ENCODE data around the gene CDH4.
"Not testable (repeated sequence)": the region's sequence is repeated elsewhere in the genome, so short reads cannot be mapped to it uniquely, and the experiment has no call there.

CDH4 gene

DNA sequence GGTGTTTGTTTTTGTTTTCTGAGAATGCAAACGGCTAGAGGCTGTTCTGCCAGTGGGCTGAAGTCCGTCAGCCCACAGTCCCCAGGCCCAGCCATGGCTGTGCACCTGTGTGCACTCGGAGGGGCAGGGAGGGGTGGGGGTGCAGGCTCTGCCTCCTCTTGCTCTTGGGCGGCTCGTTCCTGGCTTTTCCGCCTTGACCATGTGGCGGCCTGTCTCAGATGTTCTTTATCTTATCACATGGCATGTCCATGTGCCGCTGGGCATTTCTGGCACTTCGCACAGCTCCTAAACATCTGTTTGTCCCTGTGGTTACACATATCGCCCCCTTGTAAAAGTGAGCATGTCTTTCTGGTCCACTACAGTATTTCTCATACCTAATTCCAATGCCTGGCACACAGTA lies 137.0 kb downstream of the CDH4 start:
- DNase-seq, result no peak

- DNase-seq, result no peak
Observed at GRCh38 chr20:61391185-61391584, 139.1 kb downstream of the CDH4 start.

DNA sequence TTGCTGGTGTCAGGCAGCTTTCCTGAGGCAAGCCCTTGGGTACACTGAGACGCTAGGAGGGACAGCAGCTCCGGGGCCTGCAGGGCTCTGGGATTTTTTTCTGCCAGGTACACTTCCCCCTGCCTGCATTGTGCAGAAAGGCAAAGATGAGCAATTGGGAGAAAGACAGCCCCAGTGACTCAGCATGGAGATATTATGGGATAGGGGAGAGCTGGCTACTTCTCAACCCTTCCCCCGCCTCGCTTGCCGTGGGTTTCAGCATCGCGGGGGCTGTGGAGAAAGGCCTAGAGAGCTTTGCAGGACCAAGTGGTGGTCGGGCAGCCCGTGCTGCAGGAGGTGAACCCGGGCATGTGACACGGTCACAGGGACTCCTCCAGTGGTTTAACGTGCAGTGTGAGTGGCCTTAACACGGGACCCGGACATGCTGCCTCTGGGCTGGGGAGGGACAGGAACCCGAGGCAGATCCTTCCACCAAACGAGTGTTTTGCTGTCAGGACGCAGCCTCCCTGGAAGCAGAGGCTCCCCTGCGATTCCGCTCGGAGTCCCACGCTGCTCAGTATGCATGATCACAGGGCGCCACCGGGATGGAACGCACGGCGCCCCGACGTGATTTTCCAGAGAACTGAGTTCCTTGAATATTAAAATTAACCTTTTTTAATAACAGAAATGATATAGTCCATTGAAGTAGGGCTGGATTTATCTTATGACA lies 139.9 kb downstream of the CDH4 start:
- DNase-seq, result no peak

DNA sequence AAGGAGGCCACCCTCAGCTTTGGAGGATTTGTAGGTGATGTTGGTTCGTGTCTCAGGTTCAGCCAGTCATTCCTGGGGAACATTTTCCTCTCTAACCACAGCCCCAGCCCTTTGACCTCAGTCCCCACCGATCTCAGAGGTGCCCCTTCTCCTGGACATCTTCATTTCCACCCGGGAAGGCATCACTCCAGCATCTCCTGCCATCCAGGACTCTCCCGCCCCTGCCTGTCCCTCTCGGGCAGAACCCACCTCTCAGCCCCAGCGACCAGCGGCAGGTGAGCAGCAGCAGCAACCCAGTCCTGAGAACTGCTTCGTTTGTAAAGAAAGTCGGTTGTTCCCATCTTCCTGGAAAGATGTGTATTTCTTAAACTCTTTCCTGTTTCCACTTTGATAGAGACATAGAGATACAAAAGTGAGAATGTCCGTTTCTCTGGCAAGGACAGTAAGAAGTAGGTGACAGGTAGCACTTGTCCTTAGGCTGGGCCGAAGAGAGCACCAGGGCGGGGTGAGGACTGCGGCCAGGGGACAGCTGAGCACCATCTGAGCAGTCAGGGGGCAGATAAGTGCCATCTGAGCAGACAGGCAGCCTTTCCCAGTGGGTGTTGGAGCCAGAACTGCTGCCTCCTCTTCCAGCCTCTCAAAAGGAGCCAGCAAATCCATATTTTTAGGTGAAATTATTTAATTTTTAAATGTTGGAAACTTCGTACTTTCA lies 142.2 kb downstream of the CDH4 start:
- DNase-seq, result no peak

DNA sequence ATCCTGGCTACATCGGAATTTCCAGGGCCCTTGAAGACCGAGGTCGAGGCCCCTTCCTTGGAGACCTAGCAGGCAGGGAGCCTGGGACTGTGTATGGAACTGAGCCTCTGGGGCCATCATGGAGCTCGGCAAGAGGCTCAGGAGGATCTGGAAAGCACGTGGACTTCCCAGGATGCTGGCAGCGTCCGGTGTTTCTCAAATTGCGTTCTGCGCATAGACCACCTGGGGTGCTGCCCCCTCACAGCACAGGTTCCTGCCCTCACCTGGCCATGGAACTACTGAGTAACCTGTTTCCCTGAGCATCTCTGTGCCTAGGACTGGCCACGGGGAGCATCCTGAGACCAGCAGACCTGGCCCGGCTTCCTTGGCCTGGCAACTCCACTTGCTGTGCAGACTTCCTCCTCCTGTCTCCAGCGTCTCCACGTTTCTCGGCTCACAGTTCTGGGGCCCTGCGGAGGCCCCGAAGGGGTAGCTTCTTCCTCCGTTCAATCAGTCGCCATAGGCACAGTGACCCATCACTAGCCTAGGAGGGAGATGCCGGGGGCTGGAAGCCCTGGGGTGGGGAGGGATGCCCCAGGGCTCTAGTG lies 144.3 kb downstream of the CDH4 start:
- no peak for DNase-seq

GRCh38 chr20:61397146-61397545 lies 145.1 kb downstream of the CDH4 start:
- no peak for DNase-seq

DNA sequence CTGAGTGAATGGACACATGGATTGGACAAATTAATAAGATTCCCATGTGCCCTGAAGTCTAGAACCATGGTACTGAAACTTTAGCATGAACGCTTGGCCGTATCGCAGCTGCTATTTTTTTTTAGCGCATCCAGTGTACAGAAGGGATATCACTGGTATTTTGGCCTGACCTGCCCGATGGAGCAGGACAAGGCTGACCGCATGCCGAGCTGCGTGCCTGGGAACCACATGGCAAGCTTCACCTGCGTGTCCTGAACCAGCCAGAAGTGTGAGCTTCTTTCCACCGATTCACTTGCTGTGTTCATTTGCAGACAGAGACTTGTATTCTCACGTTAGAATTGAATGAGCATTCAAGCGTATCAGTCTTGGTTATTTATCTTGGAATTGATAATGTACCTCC lies 145.7 kb downstream of the CDH4 start:
- DNase-seq, result no peak

- no peak for DNase-seq
Observed at GRCh38 chr20:61399433-61399832, 147.4 kb downstream of the CDH4 start.

- no peak for DNase-seq
Observed at GRCh38 chr20:61400499-61400898, 148.4 kb downstream of the CDH4 start.

DNA sequence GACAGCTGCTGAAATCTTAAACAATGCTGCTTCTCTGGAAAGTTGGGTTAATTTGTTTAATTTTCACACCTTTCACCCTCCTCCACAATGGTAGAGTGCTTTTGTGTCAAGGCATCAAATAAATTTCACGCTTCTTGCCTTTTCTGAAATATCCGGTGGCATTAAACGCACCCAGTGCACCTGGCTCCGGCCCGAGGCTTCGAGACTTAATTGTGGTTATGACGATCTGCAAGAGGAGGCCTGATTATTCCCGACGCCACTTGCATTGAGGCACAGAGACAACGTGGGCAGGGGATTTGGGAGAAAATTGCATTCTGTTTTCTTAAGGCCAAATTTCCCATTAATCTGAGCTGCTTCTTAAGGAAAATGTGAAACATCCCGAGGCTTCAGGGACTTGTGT lies 152.2 kb downstream of the CDH4 start:
- no peak for DNase-seq

DNA sequence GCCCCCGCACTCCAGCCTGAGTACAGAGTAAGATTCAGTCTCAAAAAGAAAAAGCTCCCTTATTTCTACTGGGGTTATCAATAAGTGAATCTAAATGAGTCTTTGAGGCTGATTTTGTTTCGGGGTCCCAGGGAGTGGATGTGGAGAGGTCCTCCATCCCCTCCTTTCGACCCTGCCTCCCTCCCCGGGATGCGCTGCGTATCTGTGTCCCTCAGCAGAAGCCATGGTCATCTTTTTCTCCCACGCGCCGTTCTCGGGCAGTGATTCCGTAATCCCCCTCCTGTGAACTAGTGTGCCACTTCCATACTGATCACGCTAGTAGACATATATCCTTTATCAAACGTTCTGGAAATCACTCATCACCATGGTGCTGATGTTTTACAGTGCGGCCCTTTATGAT lies 152.9 kb downstream of the CDH4 start:
- DNase-seq, result no peak

- not testable (repeated sequence) for DNase-seq
Observed at GRCh38 chr20:61406773-61407172, 154.7 kb downstream of the CDH4 start.

DNA sequence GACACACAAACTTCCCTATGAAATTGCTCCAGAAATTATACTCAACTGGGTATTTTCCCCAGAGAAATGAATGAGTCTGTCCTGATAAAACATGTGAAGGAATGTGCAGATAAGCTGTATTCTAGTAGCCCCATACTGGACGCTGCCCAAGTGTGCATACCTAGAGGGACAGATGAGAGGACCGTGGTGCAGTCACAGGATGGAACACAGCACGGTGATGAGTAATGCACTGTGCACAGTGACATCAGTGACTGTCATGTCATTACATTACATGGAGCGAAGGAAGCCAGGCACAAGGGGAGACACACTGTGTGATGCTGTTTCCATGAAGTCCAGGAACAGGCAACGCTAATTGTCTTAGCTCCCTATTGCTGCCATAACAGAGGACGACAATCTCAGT lies 155.5 kb downstream of the CDH4 start:
- no peak for DNase-seq

- no peak for DNase-seq
Observed at GRCh38 chr20:61408951-61409740, 157.1 kb downstream of the CDH4 start.

DNA sequence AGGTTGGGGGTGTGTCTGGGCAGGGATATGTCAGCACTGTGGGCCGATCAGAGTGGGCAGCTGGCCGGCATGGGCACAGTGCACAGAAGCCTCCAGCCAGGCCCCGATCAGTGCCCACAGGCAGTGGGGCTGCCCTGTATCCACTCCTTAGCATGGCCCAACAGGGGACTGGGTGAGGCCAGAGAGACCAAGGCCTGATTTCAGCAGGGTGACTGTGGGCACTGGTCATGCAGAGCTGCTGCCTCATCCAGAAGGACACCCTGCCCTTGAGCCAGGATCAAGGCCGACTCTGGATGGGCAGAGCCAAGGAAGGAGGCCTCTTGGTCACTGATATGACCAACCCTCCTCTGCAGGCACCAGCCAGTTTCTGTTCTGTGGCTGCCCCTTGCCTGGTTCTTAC lies 159.7 kb downstream of the CDH4 start:
- DNase-seq, result no peak

DNA sequence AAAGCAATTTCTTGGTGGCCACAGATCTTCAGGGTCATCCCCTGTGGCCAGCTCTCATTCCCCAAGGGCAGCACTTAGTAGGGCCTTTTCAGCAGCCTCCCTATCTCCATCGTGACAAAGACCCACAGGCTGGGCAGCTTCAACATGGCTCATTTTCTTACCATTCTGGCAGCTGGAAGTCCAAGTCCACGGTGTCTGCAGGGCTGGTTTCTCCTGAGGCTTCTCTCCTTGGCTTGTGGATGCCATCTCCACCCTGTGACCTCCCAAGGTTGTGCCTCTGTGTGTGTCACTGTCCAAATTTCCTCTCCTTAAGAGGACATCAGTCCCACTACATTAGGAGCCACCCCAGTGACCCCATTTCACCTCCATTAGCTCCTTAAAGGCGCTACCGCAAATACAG lies 161.7 kb downstream of the CDH4 start:
- DNase-seq, result no peak

- no peak for DNase-seq
Observed at GRCh38 chr20:61414455-61414991, 162.5 kb downstream of the CDH4 start.

DNA sequence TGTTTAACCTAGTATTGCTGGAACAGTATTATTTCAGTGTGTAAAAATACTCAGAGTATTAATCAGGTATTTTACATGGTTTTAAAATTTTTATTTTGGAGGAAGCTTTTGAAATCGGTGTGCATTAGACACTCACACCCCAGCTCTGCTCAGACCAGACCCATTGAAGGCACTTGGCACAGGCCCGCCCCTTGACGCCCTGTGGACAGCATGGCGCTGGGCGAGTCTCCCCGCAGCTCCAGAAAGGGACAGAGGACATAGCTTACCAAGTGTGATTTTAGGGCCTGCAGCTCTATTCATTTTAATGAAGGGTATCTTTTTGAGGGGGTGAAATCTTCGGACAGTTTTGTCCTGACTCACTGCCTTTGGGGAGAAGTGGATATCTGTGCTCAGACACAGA lies 164.5 kb downstream of the CDH4 start:
- DNase-seq, result no peak

GRCh38 chr20:61417221-61417941 lies 165.3 kb downstream of the CDH4 start:
- no peak for DNase-seq

- no peak for DNase-seq
Observed at GRCh38 chr20:61419010-61419409, 166.9 kb downstream of the CDH4 start.

GRCh38 chr20:61419501-61419900 lies 167.4 kb downstream of the CDH4 start:
- DNase-seq, result no peak

DNA sequence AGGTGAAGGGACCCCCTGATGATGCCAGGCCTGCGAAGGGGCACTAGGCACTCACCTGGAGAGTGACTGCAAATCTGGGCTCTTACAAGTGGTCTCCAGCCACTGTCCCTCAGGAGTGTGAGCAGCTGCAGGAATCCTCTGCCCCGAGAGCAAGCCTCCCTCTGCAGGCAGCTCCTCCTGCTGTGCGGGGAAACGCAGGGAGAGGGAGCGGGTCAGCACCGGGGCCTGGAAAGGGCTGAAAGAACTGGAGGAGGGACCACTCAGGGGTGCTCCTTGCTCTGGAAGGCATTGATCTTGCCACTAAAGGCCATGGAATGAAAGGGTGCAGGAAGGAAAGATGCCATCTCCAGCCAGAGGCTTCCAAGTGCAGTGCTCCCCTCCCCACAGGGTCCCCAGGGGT lies 168.0 kb downstream of the CDH4 start:
- no peak for DNase-seq
